Fibroblast of gingiva (primary cell): ENCODE measurements around the gene BOK.

Experiments
- DNase-seq: peaks from one replicate; pipeline ENCODE4 v3.0.0-alpha.2; 2011; ENCODE audit warnings: low read depth

BOK gene

DNA sequence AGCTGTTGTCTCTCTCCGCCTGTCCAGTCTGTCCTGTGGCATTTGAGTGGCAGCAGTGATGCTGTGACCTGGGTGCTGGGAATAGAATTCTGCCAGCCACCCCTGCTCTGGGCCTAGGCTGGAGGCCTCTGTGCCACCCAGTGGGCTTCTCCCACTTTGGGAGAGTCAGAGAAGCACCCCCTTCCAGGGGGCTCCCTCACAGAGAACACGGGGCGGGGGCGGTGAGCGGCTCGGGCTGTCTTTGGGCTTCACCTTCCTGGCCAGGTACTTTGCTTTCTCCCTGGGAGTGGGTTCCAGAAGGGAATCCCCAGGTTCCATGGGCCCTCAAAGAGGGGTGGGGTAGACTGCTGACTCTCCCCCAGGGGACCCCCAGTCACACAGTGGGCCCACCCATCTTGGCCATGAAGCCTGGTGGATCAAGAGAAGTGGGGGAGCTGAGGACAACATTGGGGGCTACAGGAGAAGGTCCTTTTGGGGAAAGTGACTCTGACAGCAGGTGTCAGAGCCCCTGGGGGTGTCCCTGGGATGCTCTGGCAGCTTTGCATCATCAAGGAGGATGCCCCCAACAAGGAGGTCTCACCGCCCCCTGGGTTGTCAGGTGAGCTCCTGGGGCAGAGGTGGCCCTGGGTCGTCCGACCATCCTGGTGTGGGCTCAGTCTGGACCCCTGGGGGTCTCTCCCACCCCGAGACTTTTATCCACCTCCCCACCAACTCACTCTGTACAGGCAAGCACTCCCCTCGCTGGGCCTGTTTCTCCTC, 18.8 kb upstream of the BOK start:
- DNase-seq = no peak

GRCh38 chr2:241540401-241540770, 18.2 kb upstream of the BOK start:
- no peak for DNase-seq

GRCh38 chr2:241540771-241541561, 17.6 kb upstream of the BOK start:
- peak; percentile 32 for DNase-seq

DNA sequence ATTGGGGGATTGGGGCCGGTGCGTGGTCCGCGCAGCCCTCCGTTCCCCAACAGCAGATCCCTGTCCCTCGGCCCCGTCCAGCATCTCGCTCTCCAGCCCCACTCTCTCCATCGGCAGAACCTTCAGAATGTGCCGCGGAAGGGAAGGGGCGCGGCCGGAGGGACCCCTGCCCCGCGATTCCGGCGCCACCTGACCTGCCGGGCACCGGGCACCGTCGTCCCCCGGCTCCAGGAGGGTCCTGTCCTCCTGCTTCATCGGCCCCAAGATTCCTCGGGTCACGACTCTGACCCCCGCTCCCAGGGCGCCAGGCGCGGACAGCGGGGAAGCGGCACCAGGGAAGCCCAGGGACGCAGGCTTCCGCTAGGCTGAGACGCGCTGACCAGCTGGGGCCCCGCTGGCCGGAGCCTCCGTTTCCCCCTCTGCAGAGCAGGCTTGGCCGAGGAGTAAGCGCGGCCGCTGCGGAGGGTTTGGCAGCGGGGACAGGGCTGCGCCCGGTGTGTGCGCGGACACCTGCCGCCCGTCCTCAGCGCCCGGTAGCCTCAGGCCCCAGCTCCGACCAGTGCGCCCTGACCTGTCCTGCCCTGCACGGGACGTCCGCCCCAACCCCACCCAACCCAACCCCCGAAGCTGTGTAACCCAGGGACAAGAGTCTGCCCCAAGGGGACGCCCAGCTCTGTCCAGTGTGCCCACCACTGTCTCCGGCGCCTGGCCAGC, 16.8 kb upstream of the BOK start:
- no peak for DNase-seq

DNA sequence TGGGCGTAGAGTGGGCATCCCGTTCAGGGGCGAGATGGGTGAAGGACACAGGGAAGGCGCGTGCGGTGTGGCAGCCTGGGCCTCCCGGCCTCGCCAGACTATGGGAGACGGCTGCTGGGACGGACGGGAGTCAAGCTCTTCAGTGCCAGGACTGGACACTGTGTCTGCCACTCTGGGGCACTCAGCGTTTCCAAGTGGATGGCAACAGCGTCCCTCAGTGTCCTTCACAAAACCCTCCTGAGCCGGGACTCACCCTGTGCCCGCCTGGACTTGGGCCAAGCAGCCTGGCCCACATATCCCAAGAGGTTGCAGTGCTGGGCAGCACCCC, 16.3 kb upstream of the BOK start:
- DNase-seq = no peak

GRCh38 chr2:241545106-241545505, 13.4 kb upstream of the BOK start:
- no peak for DNase-seq

DNA sequence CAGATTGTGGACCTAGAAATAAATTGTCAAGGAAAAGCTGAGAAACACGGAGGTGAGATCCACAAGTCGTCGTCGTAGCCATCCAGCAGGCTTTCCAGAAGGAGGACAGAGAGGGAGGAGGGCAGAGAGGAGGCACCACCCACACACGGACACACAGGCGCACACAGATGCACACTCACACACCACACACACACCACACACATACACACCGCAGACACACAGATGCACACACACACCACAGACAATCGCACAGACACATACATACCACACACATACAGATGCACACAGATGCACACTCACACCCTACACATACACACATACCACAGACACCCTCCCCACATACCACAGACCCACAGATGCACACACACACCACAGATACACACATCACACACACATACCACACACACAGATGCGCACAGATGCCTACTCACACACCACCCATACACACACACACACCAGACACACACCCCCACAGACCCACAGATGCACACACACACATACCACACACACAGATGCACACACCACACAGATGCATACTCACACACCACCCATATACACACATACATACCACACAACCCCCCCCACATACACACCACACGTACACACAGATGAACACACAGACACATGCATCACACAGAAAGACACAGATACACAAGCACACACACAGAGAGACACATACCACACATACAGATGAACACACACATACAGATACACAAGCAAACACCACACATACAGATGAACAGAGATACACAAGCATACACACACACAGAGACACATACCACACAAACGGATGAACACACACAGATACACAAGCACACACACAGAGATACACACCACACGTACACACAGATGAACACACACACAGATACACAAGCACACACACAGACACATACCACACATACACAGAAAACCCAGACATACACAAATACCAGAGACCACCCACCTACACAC, 12.7 kb upstream of the BOK start:
- DNase-seq = no peak

GRCh38 chr2:241546771-241547498, 11.6 kb upstream of the BOK start:
- peak; percentile 16 for DNase-seq

- DNase-seq = no peak
Measured at GRCh38 chr2:241547781-241548450, 10.6 kb upstream of the BOK start.

- DNase-seq = no peak
Measured at GRCh38 chr2:241548451-241548835, 10.1 kb upstream of the BOK start.

- no peak for DNase-seq
Measured at GRCh38 chr2:241550616-241551580, 7.6 kb upstream of the BOK start.

- DNase-seq = no peak
Measured at GRCh38 chr2:241551599-241551997, 6.9 kb upstream of the BOK start.

DNA sequence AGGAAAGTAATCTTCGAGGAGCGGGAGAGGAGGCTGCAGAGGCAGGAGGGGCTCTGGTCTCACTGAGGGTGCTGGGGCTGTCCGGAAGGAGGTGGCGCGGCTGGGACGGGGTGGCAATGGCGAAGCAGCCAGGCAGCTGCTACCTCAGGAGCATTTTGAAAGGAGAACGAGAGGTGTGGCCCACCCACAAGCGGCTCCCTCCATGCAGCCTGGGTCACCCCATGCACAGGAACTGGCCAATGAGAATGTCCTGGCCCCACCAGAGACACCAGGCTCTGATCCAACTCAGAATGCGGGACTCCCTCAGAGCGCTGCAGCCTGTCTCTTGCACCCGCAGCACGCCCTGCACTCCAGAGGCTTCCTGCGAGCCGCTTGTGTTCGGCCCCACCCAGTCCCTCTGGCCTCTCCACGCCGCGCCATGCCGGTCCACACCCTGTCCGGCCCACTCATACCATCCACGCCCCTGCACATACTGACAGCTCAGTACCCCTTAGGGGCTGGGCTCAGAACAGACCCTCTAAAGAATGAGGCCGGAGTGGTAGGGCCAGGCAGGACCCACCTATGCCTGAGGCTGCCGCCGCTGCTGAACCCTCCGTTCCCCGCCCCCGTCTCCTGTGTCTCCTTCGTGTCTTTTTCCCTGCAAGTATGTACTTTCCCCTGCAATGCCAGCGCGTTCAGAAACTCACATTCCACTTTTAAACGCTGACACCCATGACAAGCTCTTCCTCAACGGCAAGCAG, 6.4 kb upstream of the BOK start:
- DNase-seq = no peak

DNA sequence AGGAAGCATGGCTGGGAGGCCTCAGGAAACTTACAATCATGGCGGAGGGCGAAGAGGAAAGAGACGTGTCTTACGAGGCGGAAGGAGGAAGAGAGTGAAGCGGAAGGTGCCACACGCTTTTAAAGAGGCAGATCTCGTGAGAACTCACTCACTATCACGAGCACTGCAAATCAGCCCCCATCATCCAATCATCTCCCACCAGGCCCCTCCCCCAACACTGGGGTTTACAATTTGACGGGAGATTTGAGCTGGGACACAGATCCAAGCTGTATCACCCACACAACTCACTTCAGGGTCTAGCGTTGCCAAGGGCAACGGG, 5.1 kb upstream of the BOK start:
- DNase-seq = no peak

- no peak for DNase-seq
Measured at GRCh38 chr2:241553981-241554380, 4.6 kb upstream of the BOK start.

GRCh38 chr2:241554610-241555322, 3.8 kb upstream of the BOK start:
- DNase-seq = no peak

GRCh38 chr2:241555711-241556110, 2.8 kb upstream of the BOK start:
- DNase-seq = no peak

DNA sequence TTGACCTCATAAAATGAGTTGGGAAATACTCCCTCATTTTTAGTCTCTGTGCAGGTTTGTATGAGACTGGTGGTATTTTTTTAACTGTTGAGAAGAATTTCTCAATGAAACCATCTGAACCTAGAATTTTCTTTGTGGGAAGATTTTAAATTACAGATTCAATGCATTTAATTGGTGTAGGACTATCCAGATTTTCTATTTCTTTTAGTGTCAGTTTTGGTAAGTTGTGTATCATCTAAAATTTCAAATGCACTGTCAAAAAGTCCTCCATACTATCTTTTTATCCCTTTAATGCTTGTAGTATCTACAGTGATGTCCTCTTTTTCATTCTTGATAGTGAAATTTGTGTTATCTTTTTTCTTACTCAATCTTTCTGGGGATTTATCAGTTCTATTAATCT, 1.8 kb upstream of the BOK start:
- no peak for DNase-seq
